Mesendoderm (in vitro differentiated cells): ENCODE data around the gene MYO9B.

Experiments
- DNase-seq: peaks from one replicate; pipeline ENCODE4 v3.0.0; 2013
- H2AK5ac ChIP-seq: 2 replicates; pipeline ENCODE4 v1.6.1; 2013; ENCODE audit warnings: low read length, inconsistent platforms
- H2BK120ac ChIP-seq: 2 replicates; pipeline ENCODE4 v1.6.1; 2013; ENCODE audit warnings: low read depth, mild to moderate bottlenecking, low read length, moderate library complexity, mixed read lengths
- H2BK15ac ChIP-seq: replicated peaks from 2 replicates; pipeline ENCODE4 v1.6.1; 2013; ENCODE audit warnings: low read depth, mild to moderate bottlenecking, moderate library complexity
- H2BK5ac ChIP-seq: 2 replicates; pipeline ENCODE4 v1.6.1; 2013; ENCODE audit warnings: low read length, inconsistent platforms
- H3K18ac ChIP-seq: 2 replicates; pipeline ENCODE4 v1.6.1; 2013; ENCODE audit warnings: mild to moderate bottlenecking, low read length, mixed read lengths
- H3K23ac ChIP-seq: one replicate; pipeline ENCODE4 v1.6.1; 2013; ENCODE audit warnings: low read length
- H3K27ac ChIP-seq: 2 replicates; pipeline ENCODE4 v1.5.1; 2013; ENCODE audit warnings: low read depth, mild to moderate bottlenecking, inconsistent platforms, low read length, moderate library complexity
- H3K27me3 ChIP-seq: 2 replicates; pipeline ENCODE4 v1.6.1; 2013; ENCODE audit warnings: low read length, control low read depth, mild to moderate bottlenecking, inconsistent platforms; ENCODE audit not compliant: insufficient read depth, poor library complexity
- H3K36me3 ChIP-seq: 2 replicates; pipeline ENCODE4 v1.6.1; 2013; ENCODE audit warnings: low read length, inconsistent platforms; ENCODE audit not compliant: control insufficient read depth, insufficient read depth
- H3K4ac ChIP-seq: one replicate; pipeline ENCODE4 v1.6.1; 2013; ENCODE audit warnings: low read depth, mild to moderate bottlenecking, low read length, moderate library complexity
- H3K4me1 ChIP-seq: 2 replicates; pipeline ENCODE4 v1.6.1; 2013; ENCODE audit warnings: low read depth, low read length, inconsistent platforms; ENCODE audit not compliant: control insufficient read depth
- H3K4me2 ChIP-seq: 2 replicates; pipeline ENCODE4 v1.6.1; 2013; ENCODE audit warnings: low read length
- H3K4me3 ChIP-seq: 2 replicates; pipeline ENCODE4 v1.5.1; 2013; ENCODE audit warnings: mild to moderate bottlenecking, low read length
- H3K56ac ChIP-seq: one replicate; pipeline ENCODE4 v1.6.1; 2013; ENCODE audit warnings: low read length
- H3K79me1 ChIP-seq: 2 replicates; pipeline ENCODE4 v1.6.1; 2013; ENCODE audit warnings: low read length, inconsistent platforms
- H3K79me2 ChIP-seq: 2 replicates; pipeline ENCODE4 v1.6.1; 2013; ENCODE audit warnings: mild to moderate bottlenecking, low read length; ENCODE audit not compliant: control insufficient read depth, insufficient read depth
- H3K9ac ChIP-seq: 2 replicates; pipeline ENCODE4 v1.6.1; 2013; ENCODE audit warnings: low read length, inconsistent platforms
- H4K5ac ChIP-seq: one replicate; pipeline ENCODE4 v1.6.1; 2013; ENCODE audit warnings: low read length
- H4K8ac ChIP-seq: one replicate; pipeline ENCODE4 v1.6.1; 2013; ENCODE audit warnings: low read depth, mild to moderate bottlenecking, control low read depth, low read length, moderate library complexity
- WGBS: extraction: QIAGEN DNeasy Blood & Tissue Kit; methylation state at CpG from one replicate; pipeline ENCODE4 v1.1.7; 2013; ENCODE audit warnings: low lambda C conversion rate, missing lambda C conversion rate; ENCODE audit not compliant: insufficient coverage; ENCODE audit errors: extremely low coverage; 5-methylcytosine and 5-hydroxymethylcytosine counted together

Gene MYO9B

GRCh38 chr19:17237747-17238706, 162.4 kb downstream of the MYO9B start:
- Histone ChIP-seq H3K27ac (no peak overlapping the region), H4K8ac (no peak overlapping the region), H3K27me3 (no peaks in the 10 kb centered on the region), H3K79me2 (peaks cover 38% of the 10 kb centered on the region), H2BK15ac (no peak overlapping the region), H3K4me3 (no peak overlapping the region), H2BK5ac (no peak overlapping the region), H3K36me3 (peaks cover 2% of the 10 kb centered on the region), H2BK120ac (no peak overlapping the region), H3K4me1 (peaks cover 6% of the 10 kb centered on the region), H4K5ac (no peak overlapping the region), H3K4me2 (no peak overlapping the region), H3K9ac (no peak overlapping the region), H3K18ac (no peak overlapping the region), H3K4ac (no peak overlapping the region), H2AK5ac (no peak overlapping the region), H3K23ac (no peak overlapping the region), H3K79me1 (peaks cover 20% of the 10 kb centered on the region), H3K56ac (no peak overlapping the region)
- WGBS = no CpG with 5 or more reads among the region's 13 CpGs
- DNase-seq = no peak

- Histone ChIP-seq H3K4me1 (peaks cover 3% of the 10 kb centered on the region), H3K4me3 (no peak overlapping the region), H2BK15ac (no peak overlapping the region), H3K79me1 (peaks cover 12% of the 10 kb centered on the region), H3K23ac (no peak overlapping the region), H4K5ac (no peak overlapping the region), H3K27me3 (no peaks in the 10 kb centered on the region), H2BK5ac (no peak overlapping the region), H3K9ac (no peak overlapping the region), H3K27ac (no peak overlapping the region), H2AK5ac (no peak overlapping the region), H3K56ac (no peak overlapping the region), H2BK120ac (no peak overlapping the region), H3K79me2 (peaks cover 44% of the 10 kb centered on the region), H3K18ac (no peak overlapping the region), H3K4me2 (no peak overlapping the region), H4K8ac (no peak overlapping the region), H3K4ac (no peak overlapping the region), H3K36me3 (peaks cover 2% of the 10 kb centered on the region)
- no CpG with 5 or more reads among the region's 24 CpGs for WGBS
- DNase-seq = no peak
Measured at GRCh38 chr19:17240062-17240752, 164.6 kb downstream of the MYO9B start.

DNA sequence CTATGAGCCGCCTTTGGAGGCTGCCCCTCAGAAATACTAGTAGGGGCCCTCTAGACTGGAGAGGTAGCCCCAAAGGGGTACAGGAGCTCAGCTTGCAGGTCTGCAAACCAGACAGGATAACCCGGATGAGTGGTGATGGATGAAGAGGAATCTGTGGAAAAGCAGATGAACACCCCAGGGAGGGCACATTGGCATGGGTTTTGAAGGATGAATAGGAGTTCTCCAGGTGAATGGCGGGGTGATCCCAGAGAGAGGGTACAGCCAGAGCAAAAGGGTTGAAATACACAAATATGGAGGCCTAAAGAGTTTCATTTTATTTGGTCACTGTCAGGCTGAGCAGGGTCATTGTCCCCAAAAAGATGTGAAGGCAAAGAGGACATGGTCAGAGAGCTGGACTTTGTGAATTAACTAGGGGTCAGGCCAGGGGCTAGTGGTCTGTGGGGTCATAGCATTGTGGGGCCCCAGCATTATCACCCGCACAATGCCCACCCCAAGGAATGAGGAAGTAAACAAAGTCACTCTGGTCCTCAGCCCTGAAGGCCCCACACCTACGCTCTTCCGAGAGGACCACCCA, 165.3 kb downstream of the MYO9B start:
- H3K4me2 ChIP-seq = no peak overlapping the region
- H4K5ac ChIP-seq = no peak overlapping the region
- DNase-seq = no peak
- H2AK5ac ChIP-seq = no peak overlapping the region
- H3K27ac ChIP-seq = no peak overlapping the region
- H3K23ac ChIP-seq = peak overlapping the region; percentile 24
- H4K8ac ChIP-seq = no peak overlapping the region
- H3K56ac ChIP-seq = no peak overlapping the region
- H2BK120ac ChIP-seq = no peak overlapping the region
- H3K27me3 ChIP-seq = no peaks in the 10 kb centered on the region
- no peak overlapping the region for H3K4me3 ChIP-seq
- peaks cover 2% of the 10 kb centered on the region for H3K36me3 ChIP-seq
- peaks cover 3% of the 10 kb centered on the region for H3K4me1 ChIP-seq
- no CpG with 5 or more reads among the region's 6 CpGs for WGBS
- H3K18ac ChIP-seq = no peak overlapping the region
- no peak overlapping the region for H3K4ac ChIP-seq
- H3K79me1 ChIP-seq = peaks cover 12% of the 10 kb centered on the region
- H3K79me2 ChIP-seq = peaks cover 42% of the 10 kb centered on the region
- H2BK15ac ChIP-seq = no peak overlapping the region
- no peak overlapping the region for H2BK5ac ChIP-seq
- no peak overlapping the region for H3K9ac ChIP-seq

- WGBS = no CpG with 5 or more reads among the region's 8 CpGs
- H3K27ac ChIP-seq = no peak overlapping the region
- H3K4ac ChIP-seq = no peak overlapping the region
- H3K56ac ChIP-seq = no peak overlapping the region
- no peak overlapping the region for H2BK15ac ChIP-seq
- peaks cover 12% of the 10 kb centered on the region for H3K79me1 ChIP-seq
- H3K4me3 ChIP-seq = no peak overlapping the region
- H3K23ac ChIP-seq = no peak overlapping the region
- H2BK5ac ChIP-seq = no peak overlapping the region
- no peak overlapping the region for H4K8ac ChIP-seq
- no peak overlapping the region for H2BK120ac ChIP-seq
- DNase-seq = no peak
- H3K18ac ChIP-seq = no peak overlapping the region
- H3K4me1 ChIP-seq = peaks cover 6% of the 10 kb centered on the region
- H3K36me3 ChIP-seq = peaks cover 2% of the 10 kb centered on the region
- H2AK5ac ChIP-seq = no peak overlapping the region
- peaks cover 42% of the 10 kb centered on the region for H3K79me2 ChIP-seq
- no peak overlapping the region for H3K4me2 ChIP-seq
- no peaks in the 10 kb centered on the region for H3K27me3 ChIP-seq
- H4K5ac ChIP-seq = no peak overlapping the region
- peak overlapping the region; percentile 88 for H3K9ac ChIP-seq
Measured at GRCh38 chr19:17242431-17243208, 167.0 kb downstream of the MYO9B start.

DNA sequence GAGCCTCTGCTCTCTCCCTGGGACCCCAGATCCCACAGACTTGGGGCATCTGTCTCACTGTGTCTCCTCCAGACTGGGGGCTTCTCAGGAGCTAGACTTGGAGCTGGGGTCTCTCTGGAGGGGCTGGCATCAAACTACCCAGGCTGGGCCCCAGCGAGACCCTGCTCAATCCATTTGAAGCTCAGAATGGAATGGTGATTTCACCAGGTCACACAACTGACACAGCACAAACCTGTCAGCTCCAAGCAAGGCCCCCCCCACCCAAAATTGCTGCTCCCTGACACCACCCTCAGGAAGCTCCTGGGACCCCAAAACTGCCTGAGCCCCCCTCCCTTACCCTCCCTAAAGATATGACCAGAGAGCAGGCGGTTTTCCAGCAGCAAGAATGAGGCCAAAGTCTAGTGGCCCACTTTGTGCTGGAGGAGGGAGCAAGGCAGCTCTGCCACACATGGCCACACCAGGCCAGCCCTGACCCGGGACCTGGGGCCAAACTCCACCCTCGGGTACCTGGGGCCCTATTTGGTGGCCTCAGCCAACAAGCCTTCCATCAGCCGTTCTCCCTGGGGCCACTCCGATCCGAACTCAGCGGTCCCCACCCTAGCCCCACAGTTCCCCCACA, 167.7 kb downstream of the MYO9B start:
- Histone ChIP-seq H3K56ac (peak overlapping the region; percentile 97), H3K4me3 (peak overlapping the region; percentile 92), H3K4me1 (peaks cover 10% of the 10 kb centered on the region), H3K27ac (no peak overlapping the region), H2BK15ac (no peak overlapping the region), H4K8ac (no peak overlapping the region), H3K27me3 (no peaks in the 10 kb centered on the region), H2BK5ac (no peak overlapping the region), H3K23ac (no peak overlapping the region), H3K9ac (peak overlapping the region; percentile 88), H3K36me3 (peaks cover 2% of the 10 kb centered on the region), H4K5ac (no peak overlapping the region), H3K79me2 (peaks cover 42% of the 10 kb centered on the region), H2BK120ac (no peak overlapping the region), H3K79me1 (peaks cover 10% of the 10 kb centered on the region), H2AK5ac (no peak overlapping the region), H3K4me2 (peak overlapping the region; percentile 76), H3K4ac (peak overlapping the region; percentile 86), H3K18ac (peak overlapping the region; percentile 96)
- no CpG with 5 or more reads among the region's 8 CpGs for WGBS
- DNase-seq = no peak
